OCI-LY3 (cell line): ENCODE data around the gene CYP4F2.
"Not testable (repeated sequence)": the region's sequence is repeated elsewhere in the genome, so short reads cannot be mapped to it uniquely, and the experiment has no call there.

Experiments
- H2AFZ ChIP-seq: fragments of 200-600, 300-600 bp; shearing (Covaris generic); 2 replicates; pipeline ENCODE4 v1.6.0; 2014; ENCODE audit warnings: antibody characterized with exemption, low read depth, low read length
- H3K27ac ChIP-seq: fragments of 200-600, 300-600 bp; sonication (generic); 2 replicates; pipeline ENCODE4 v1.5.1; 2014; ENCODE audit warnings: mild to moderate bottlenecking, low read length, moderate library complexity, mixed read lengths
- H3K27me3 ChIP-seq: fragments of 200-600, 300-600 bp; sonication (generic); 2 replicates; pipeline ENCODE4 v1.6.1; 2014; ENCODE audit warnings: low read depth, low read length, mixed read lengths
- H3K36me3 ChIP-seq: fragments of 200-600, 300-600 bp; sonication (generic); replicated peaks from 2 replicates; pipeline ENCODE3; 2014; ENCODE audit warnings: low read depth, low read length, mixed read lengths
- H3K4me1 ChIP-seq: fragments of 300-600, 200-600 bp; sonication (generic); 2 replicates; pipeline ENCODE4 v1.6.1; 2014; ENCODE audit warnings: low read length, mixed read lengths
- H3K4me2 ChIP-seq: fragments of 200-600, 300-600 bp; sonication (generic); 2 replicates; pipeline ENCODE4 v1.6.1; 2014; ENCODE audit warnings: low read length, mixed read lengths
- H3K4me3 ChIP-seq: fragments of 300-600, 200-600 bp; sonication (generic); 2 replicates; pipeline ENCODE4 v1.5.1; 2014; ENCODE audit warnings: antibody characterized with exemption, mild to moderate bottlenecking, low read length, moderate library complexity
- H3K79me2 ChIP-seq: fragments of 300-600, 200-600 bp; shearing (Covaris generic); 2 replicates; pipeline ENCODE4 v1.6.1; 2014; ENCODE audit warnings: mild to moderate bottlenecking, low read length, mixed read lengths
- H3K9ac ChIP-seq: fragments of 300-600, 200-600 bp; shearing (Covaris generic); 2 replicates; pipeline ENCODE4 v1.6.0; 2014; ENCODE audit warnings: mild to moderate bottlenecking, low read length, moderate library complexity
- H3K9me3 ChIP-seq: fragments of 200-600, 300-600 bp; shearing (Covaris generic); 2 replicates; pipeline ENCODE4 v1.6.1; 2014; ENCODE audit warnings: low read length, mixed read lengths; ENCODE audit not compliant: insufficient read depth
- H4K20me1 ChIP-seq: fragments of 200-600, 300-600 bp; sonication (generic); 2 replicates; pipeline ENCODE4 v1.6.1; 2016; ENCODE audit warnings: low read length, mixed read lengths; ENCODE audit not compliant: insufficient read depth
- CTCF ChIP-seq: fragments of 200-600, 300-600 bp; sonication (generic); IDR thresholded peaks from 2 replicates; pipeline ENCODE4 v1.5.1; 2014; ENCODE audit warnings: antibody characterized with exemption, low read length, low read depth
- EZH2phosphoT487 ChIP-seq: fragments of 200-600 bp; shearing (Covaris generic); IDR thresholded peaks from 2 replicates; pipeline ENCODE4 v1.6.1; 2018; ENCODE audit warnings: antibody characterized with exemption, mixed run types, low read depth

The CYP4F2 gene

GRCh38 chr19:15899561-15899960 lies 1.7 kb upstream of the CYP4F2 start:
- not testable (repeated sequence) for H3K9me3 ChIP-seq, H3K27me3 ChIP-seq, H3K27ac ChIP-seq, H3K9ac ChIP-seq, H2AFZ ChIP-seq, H3K4me1 ChIP-seq, H3K79me2 ChIP-seq, H4K20me1 ChIP-seq, H3K4me3 ChIP-seq, H3K36me3 ChIP-seq, H3K4me2 ChIP-seq

GRCh38 chr19:15897026-15897737 lies 692 bp downstream of the CYP4F2 start:
- H3K27me3 ChIP-seq, result peaks cover 7% of the 10 kb centered on the region; the same call in 1 of the 2 replicates
- no peaks in the 10 kb centered on the region for H3K4me1 ChIP-seq
- H3K4me3 ChIP-seq, result no peak overlapping the region
- H3K36me3 ChIP-seq, result no peaks in the 10 kb centered on the region
- no peak overlapping the region for H3K27ac ChIP-seq
- H3K4me2 ChIP-seq, result no peak overlapping the region
- no peak overlapping the region for H3K9ac ChIP-seq
- H3K79me2 ChIP-seq, result no peaks in the 10 kb centered on the region
- no peak for TF ChIP-seq EZH2phosphoT487
- no peak for TF ChIP-seq CTCF
- H4K20me1 ChIP-seq, result no peaks in the 10 kb centered on the region
- H2AFZ ChIP-seq, result no peak overlapping the region
- no peaks in the 10 kb centered on the region for H3K9me3 ChIP-seq

GRCh38 chr19:15895876-15896430 lies 1.9 kb downstream of the CYP4F2 start:
- no peak overlapping the region for H2AFZ ChIP-seq
- H3K4me2 ChIP-seq, result no peak overlapping the region
- no peak for TF ChIP-seq CTCF
- no peak for TF ChIP-seq EZH2phosphoT487
- H3K4me3 ChIP-seq, result no peak overlapping the region
- no peaks in the 10 kb centered on the region for H4K20me1 ChIP-seq
- H3K9ac ChIP-seq, result no peak overlapping the region
- no peaks in the 10 kb centered on the region for H3K79me2 ChIP-seq
- H3K36me3 ChIP-seq, result no peaks in the 10 kb centered on the region
- H3K4me1 ChIP-seq, result no peaks in the 10 kb centered on the region
- no peaks in the 10 kb centered on the region for H3K9me3 ChIP-seq
- H3K27ac ChIP-seq, result no peak overlapping the region
- peaks cover 12% of the 10 kb centered on the region; the same call in 1 of the 2 replicates for H3K27me3 ChIP-seq

GRCh38 chr19:15894359-15894758 lies 3.5 kb downstream of the CYP4F2 start:
- H2AFZ ChIP-seq, result no peak overlapping the region
- no peak overlapping the region for H3K9ac ChIP-seq
- H3K27ac ChIP-seq, result no peak overlapping the region
- no peaks in the 10 kb centered on the region for H3K79me2 ChIP-seq
- H4K20me1 ChIP-seq, result no peaks in the 10 kb centered on the region
- H3K9me3 ChIP-seq, result no peaks in the 10 kb centered on the region
- no peak overlapping the region for H3K4me3 ChIP-seq
- no peak for TF ChIP-seq EZH2phosphoT487
- TF ChIP-seq CTCF, result no peak
- no peaks in the 10 kb centered on the region for H3K4me1 ChIP-seq
- no peak overlapping the region for H3K4me2 ChIP-seq
- peaks cover 11% of the 10 kb centered on the region; the same call in 1 of the 2 replicates for H3K27me3 ChIP-seq
- no peaks in the 10 kb centered on the region for H3K36me3 ChIP-seq
